HepG2 (cell line): ENCODE data around the gene PGRMC1. TPM values are rescaled to one million over a fixed set of nuclear protein-coding genes. Genes with fewer than 3 reads are reported as not detected.

Experiments
- ATAC-seq: fragments of 200-7000 bp; cut with Tn5 transposase; 3 replicates; pipeline ENCODE4 v1.9.1; 2020; ENCODE audit warnings: mild to moderate bottlenecking, moderate library complexity
- BruUV-seq: library from RNA; stranded (reverse); fragments of 400-500 nt; replicated peaks from 2 replicates; lab custom pipeline; 2021; lab: Mats Ljungman, UMichigan
- CTCF ChIA-PET: fragments of 300-600 bp; formaldehyde crosslinking; extraction: SDS; loops from one replicate; lab custom pipeline; 2021; ENCODE audit warnings: low total read pairs, inconsistent platforms, low intra/inter-chr PET ratio; lab: Yijun Ruan, JAX
- POLR2A ChIA-PET: fragments of 350-600 bp; sonication (Branson Sonifier 250); formaldehyde crosslinking; loops from one replicate; lab custom pipeline; 2020; ENCODE audit warnings: antibody characterized with exemption, inconsistent platforms; lab: Yijun Ruan, JAX
- DNase-seq: peaks from one replicate; pipeline ENCODE4 v3.0.0-alpha.2; 2015; ENCODE audit warnings: low spot score
- FAIRE-seq: peaks from 3 replicates; lab custom pipeline; 2011; peaks lifted over from hg19 to GRCh38; lab: Jason Lieb, UNC
- H2AFZ ChIP-seq: one replicate; pipeline ENCODE4 v1.6.1; 2011; ENCODE audit warnings: low read length, inconsistent platforms
- H3K27ac ChIP-seq: fragments of 300-600 bp; 3 replicates; pipeline ENCODE4 v1.8.0; 2011; ENCODE audit warnings: mixed run types, mild to moderate bottlenecking, mixed read lengths, low read length, inconsistent platforms; ENCODE audit not compliant: insufficient read depth; ENCODE audit errors: extremely low read length
- H3K27me3 ChIP-seq, 2 experiments: fragments of 200-600 bp in 1 of 2; 2 replicates in 1 of 2; 3 replicates in 1 of 2; pipeline versions ENCODE4 v1.6.0 to v1.8.0; 2011; ENCODE audit warnings: low read length in 2 of 2, mild to moderate bottlenecking in 2 of 2, moderate library complexity in 2 of 2, inconsistent platforms in 1 of 2; ENCODE audit not compliant: insufficient read depth in 2 of 2, control insufficient read depth in 1 of 2
- H3K36me3 ChIP-seq, 2 experiments: fragments of 200-600 bp in 1 of 2; replicated peaks in 1 of 2; 2 replicates in 1 of 2; 3 replicates in 1 of 2; pipeline versions ENCODE4 v1.5.1 to v1.8.0; 2011; ENCODE audit warnings: low read length in 2 of 2, inconsistent platforms in 1 of 2; ENCODE audit not compliant: insufficient read depth in 2 of 2, control insufficient read depth in 1 of 2
- H3K4me1 ChIP-seq: 2 replicates; pipeline ENCODE4 v1.5.1; 2012; ENCODE audit warnings: low read length, inconsistent platforms; ENCODE audit not compliant: insufficient read depth
- H3K4me2 ChIP-seq: 2 replicates; pipeline ENCODE4 v1.6.0; 2011; ENCODE audit warnings: low read depth, low read length, inconsistent platforms
- H3K4me3 ChIP-seq, 3 experiments: fragments of 200-600 bp in 1 of 3; sonication (generic), shearing (Covaris generic) in 1 of 3; replicated peaks in 1 of 3; 2 replicates each; pipeline ENCODE4 v1.5.1; 2011 to 2016; ENCODE audit warnings: low read length in 3 of 3, inconsistent platforms in 2 of 3, low read depth in 2 of 3, mild to moderate bottlenecking in 2 of 3, control low read depth in 1 of 3, mixed read lengths in 1 of 3; ENCODE audit not compliant: insufficient read depth in 1 of 3
- H3K79me2 ChIP-seq: one replicate; pipeline ENCODE4 v1.6.1; 2011; ENCODE audit warnings: low read length, inconsistent platforms; ENCODE audit not compliant: insufficient read depth
- H3K9ac ChIP-seq: 2 replicates; pipeline ENCODE4 v1.6.0; 2011; ENCODE audit warnings: mild to moderate bottlenecking, low read depth, low read length, inconsistent platforms; ENCODE audit not compliant: insufficient read depth
- H3K9me3 ChIP-seq: 2 replicates; pipeline ENCODE4 v1.5.1; 2012; ENCODE audit warnings: mild to moderate bottlenecking, low read length
- H4K20me1 ChIP-seq: 2 replicates; pipeline ENCODE4 v1.6.0; 2011; ENCODE audit warnings: inconsistent platforms, mild to moderate bottlenecking, low read length, moderate library complexity; ENCODE audit not compliant: insufficient read depth
- DNMT1 ChIP-seq: sonication (generic); formaldehyde crosslinking; IDR thresholded peaks from 2 replicates; pipeline ENCODE4 v1.5.1; 2020; ENCODE audit warnings: mild to moderate bottlenecking, missing genetic modification reagents
- HNRNPH1 ChIP-seq: fragments of 200-400 bp; formaldehyde crosslinking; optimal IDR thresholded peaks from 2 replicates; pipeline ENCODE3; 2017; ENCODE audit warnings: mild to moderate bottlenecking, low read depth, low read length
- MED1 ChIP-seq: sonication (generic); formaldehyde crosslinking; IDR thresholded peaks from 2 replicates; pipeline ENCODE4 v1.4.0; 2020; ENCODE audit warnings: missing genetic modification reagents
- MIER3 ChIP-seq: IDR thresholded peaks from 2 replicates; pipeline ENCODE4 v1.6.1; 2016; ENCODE audit warnings: missing compliant biosample characterization, borderline replicate concordance
- MYPOP ChIP-seq: sonication (generic); formaldehyde crosslinking; IDR thresholded peaks from 2 replicates; pipeline ENCODE4 v1.8.1; 2023; ENCODE audit warnings: mild to moderate bottlenecking, moderate library complexity, missing genetic modification reagents
- NFRKB ChIP-seq: fragments of 450-650 bp; IDR thresholded peaks from 2 replicates; pipeline ENCODE4 v1.6.1; 2017
- NR1H2 ChIP-seq: sonication (generic); formaldehyde crosslinking; IDR thresholded peaks from 2 replicates; pipeline ENCODE4 v1.8.1; 2022; ENCODE audit warnings: low read depth, missing genetic modification reagents, borderline replicate concordance
- RBM39 ChIP-seq: fragments of 200-400 bp; formaldehyde crosslinking; IDR thresholded peaks from one replicate; pipeline ENCODE4 v1.6.1; 2018; ENCODE audit warnings: antibody characterized with exemption, mild to moderate bottlenecking, low read depth, low read length; ENCODE audit not compliant: poor library complexity, severe bottlenecking
- RFX3 ChIP-seq: IDR thresholded peaks from 2 replicates; pipeline ENCODE4 v1.6.1; 2016; ENCODE audit warnings: missing biosample characterization, missing genetic modification reagents
- SRSF1 ChIP-seq: fragments of 200-400 bp; formaldehyde crosslinking; optimal IDR thresholded peaks from 2 replicates; pipeline ENCODE3; 2017; ENCODE audit warnings: mild to moderate bottlenecking, low read depth, low read length, moderate library complexity
- ZNF276 ChIP-seq: sonication (generic); formaldehyde crosslinking; IDR thresholded peaks from 2 replicates; pipeline ENCODE4 v1.4.0; 2020; ENCODE audit warnings: mild to moderate bottlenecking, low read depth, missing genetic modification reagents
- ZNF44 ChIP-seq: sonication (generic); formaldehyde crosslinking; IDR thresholded peaks from 2 replicates; pipeline ENCODE4 v1.5.1; 2020; ENCODE audit warnings: mild to moderate bottlenecking, missing genetic modification reagents
- ZNF562 ChIP-seq: sonication (generic); formaldehyde crosslinking; IDR thresholded peaks from 2 replicates; pipeline ENCODE4 v1.8.0; 2022; ENCODE audit warnings: missing genetic modification reagents, borderline replicate concordance
- ZNF710 ChIP-seq: sonication (generic); formaldehyde crosslinking; IDR thresholded peaks from 2 replicates; pipeline ENCODE4 v1.5.0; 2020; ENCODE audit warnings: mild to moderate bottlenecking, missing genetic modification reagents, borderline replicate concordance
- WGBS: methylation state at CpG from one replicate; pipeline ENCODE4 v1.1.6; 2017; ENCODE audit warnings: low lambda C conversion rate; 5-methylcytosine and 5-hydroxymethylcytosine counted together
- in situ Hi-C: cut with HindIII; loops from 2 replicates; pipeline ENCODE4 v1.10.0; 2017; ENCODE audit warnings: low pct_unique_long_range_greater_than_20kb; ENCODE audit not compliant: extremely low pct_ligation_motif_present
- intact Hi-C: fragments of 100-400 bp; cut with micrococcal nuclease; formaldehyde crosslinking; loops from one replicate; pipeline ENCODE4 v1.10.0; 2022; ENCODE audit not compliant: unreplicated experiment
- polyA plus RNA-seq, 8 experiments: library from polyadenylated mRNA; depleted of rRNA in 3 of 8; stranded (reverse) in 7 of 8; unstranded in 1 of 8; fragments of >200 nt; fragmentation: Illumina TruSeq in 4 of 8; extraction: Trizol in 4 of 8; gene quantifications; 2 replicates each; pipeline versions ENCODE4 v1.2.1 to v1.2.3, GENCODE V29; 2011 to 2016; ENCODE audit warnings: low read depth in 4 of 8, missing spikeins in 1 of 8, mixed read lengths in 1 of 8; ENCODE audit not compliant: insufficient read depth in 1 of 8
- total RNA-seq, 5 experiments: library from RNA; depleted of rRNA; stranded (reverse); fragments of >200 nt; fragmentation: Illumina TruSeq; extraction: Trizol; gene quantifications; 2 replicates each; pipeline ENCODE4 v1.2.3, GENCODE V29; 2016; ENCODE audit warnings: low read depth in 1 of 5

PGRMC1 gene
- total and polyA plus RNA-seq, 2 of the 13 experiments (the other 11 are each of a cell fraction or from before 2014, with no cell fraction given), result 44.7 to 124 TPM

- H3K79me2 ChIP-seq, result no peaks in the 10 kb centered on the region
- ATAC-seq, result no peak
- no peak overlapping the region for H2AFZ ChIP-seq
- POLR2A ChIA-PET, result no interaction called here
- H3K9ac ChIP-seq, result no peak overlapping the region
- H4K20me1 ChIP-seq, result no peaks in the 10 kb centered on the region
- TF ChIP-seq DNMT1 (CRISPR knock-in tag), result no peak
- in situ Hi-C loops (no loop called here), intact Hi-C loops (loop anchor here (10.0 kb wide), 1 partner anchor 256 kb away; the partner anchor contains the start of gene LONRF3)
- H3K27me3 ChIP-seq, result no peaks in the 10 kb centered on the region
- H3K4me3 ChIP-seq, result no peak overlapping the region
- no peaks in the 10 kb centered on the region for H3K9me3 ChIP-seq
- CTCF ChIA-PET, result no interaction called here
- no peak for FAIRE-seq
- WGBS, result 54% methylated on average over 2 of the region's 2 CpGs
- BruUV-seq, result no TSS peak
- no peak overlapping the region for H3K27ac ChIP-seq
- no peak for DNase-seq
- no peaks in the 10 kb centered on the region for H3K36me3 ChIP-seq
- peaks cover 9% of the 10 kb centered on the region for H3K4me1 ChIP-seq
- no peak overlapping the region for H3K4me2 ChIP-seq
These were observed 5.2 kb upstream of the PGRMC1 start for GRCh38 chrX:119230850-119231249.

GRCh38 chrX:119231936-119232445 lies 4.1 kb upstream of the PGRMC1 start:
- intact Hi-C loops (loop anchor here (10.0 kb wide), 1 partner anchor 257 kb away; the partner anchor contains the start of gene LONRF3), in situ Hi-C loops (no loop called here)
- Histone ChIP-seq H3K79me2 (peaks cover 1% of the 10 kb centered on the region), H2AFZ (no peak overlapping the region), H4K20me1 (no peaks in the 10 kb centered on the region), H3K4me3 (no peak overlapping the region), H3K27ac (no peak overlapping the region), H3K4me1 (peaks cover 9% of the 10 kb centered on the region), H3K9ac (no peak overlapping the region), H3K9me3 (no peaks in the 10 kb centered on the region), H3K27me3 (no peaks in the 10 kb centered on the region; a peak in 1 of 5 replicates), H3K4me2 (no peak overlapping the region), H3K36me3 (no peaks in the 10 kb centered on the region)
- ChIA-PET CTCF (no interaction called here), POLR2A (no interaction called here)
- ATAC-seq, result no peak
- 100% methylated on average over 1 of the region's 1 CpG for WGBS
- BruUV-seq, result no TSS peak
- no peak for FAIRE-seq
- no peak for DNase-seq
- TF ChIP-seq ZNF562 (CRISPR knock-in tag) (no peak), RFX3 (no peak), MED1 (no peak), MIER3 (CRISPR knock-in tag) (no peak), NFRKB (no peak), HNRNPH1 (no peak), ZNF276 (CRISPR knock-in tag) (no peak), NR1H2 (CRISPR knock-in tag) (no peak), SRSF1 (no peak), MYPOP (no peak), ZNF44 (CRISPR knock-in tag) (no peak), ZNF710 (no peak), RBM39 (no peak)
